ENCODE data around the gene SPSB1. TPM values are rescaled to one million over a fixed set of nuclear protein-coding genes. Genes with fewer than 3 reads are reported as not detected.
A peak's percentile ranks its signal among the peaks of the same experiment; 100 is the strongest.

The SPSB1 gene
- total RNA-seq, 1 donor from 2014 or later, result 22.0 TPM

DNA sequence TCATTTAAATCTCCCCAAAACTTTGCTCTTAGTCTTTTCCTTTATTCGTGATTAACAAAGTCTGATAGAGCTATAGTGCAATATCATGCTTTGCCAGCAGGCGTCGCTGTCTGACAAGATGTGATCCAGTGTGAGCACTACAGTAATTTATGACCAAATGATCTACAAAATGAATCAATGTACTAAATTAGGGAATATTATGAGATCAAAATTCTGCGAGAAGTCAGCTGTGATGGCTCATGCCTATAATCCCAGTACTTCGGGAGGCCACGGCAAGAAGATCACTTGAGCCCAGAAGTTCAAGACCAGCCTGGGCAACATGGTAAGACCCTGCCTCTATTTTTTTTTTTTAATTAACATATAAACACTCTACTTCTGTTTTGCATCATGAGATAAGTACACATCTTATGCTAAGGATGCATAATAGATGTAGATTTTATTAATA, 3.6 kb upstream of the SPSB1 start:
- no peaks in the 10 kb centered on the region for H3K27me3 Mint-ChIP-seq (ENCODE audit: low read depth)
- H3K36me3 Mint-ChIP-seq, result peaks cover 6% of the 10 kb centered on the region
- peaks cover 26% of the 10 kb centered on the region for H3K9me3 Mint-ChIP-seq
- peaks cover 6% of the 10 kb centered on the region for H3K4me1 Mint-ChIP-seq
- TF ChIP-seq, protein P1, sequence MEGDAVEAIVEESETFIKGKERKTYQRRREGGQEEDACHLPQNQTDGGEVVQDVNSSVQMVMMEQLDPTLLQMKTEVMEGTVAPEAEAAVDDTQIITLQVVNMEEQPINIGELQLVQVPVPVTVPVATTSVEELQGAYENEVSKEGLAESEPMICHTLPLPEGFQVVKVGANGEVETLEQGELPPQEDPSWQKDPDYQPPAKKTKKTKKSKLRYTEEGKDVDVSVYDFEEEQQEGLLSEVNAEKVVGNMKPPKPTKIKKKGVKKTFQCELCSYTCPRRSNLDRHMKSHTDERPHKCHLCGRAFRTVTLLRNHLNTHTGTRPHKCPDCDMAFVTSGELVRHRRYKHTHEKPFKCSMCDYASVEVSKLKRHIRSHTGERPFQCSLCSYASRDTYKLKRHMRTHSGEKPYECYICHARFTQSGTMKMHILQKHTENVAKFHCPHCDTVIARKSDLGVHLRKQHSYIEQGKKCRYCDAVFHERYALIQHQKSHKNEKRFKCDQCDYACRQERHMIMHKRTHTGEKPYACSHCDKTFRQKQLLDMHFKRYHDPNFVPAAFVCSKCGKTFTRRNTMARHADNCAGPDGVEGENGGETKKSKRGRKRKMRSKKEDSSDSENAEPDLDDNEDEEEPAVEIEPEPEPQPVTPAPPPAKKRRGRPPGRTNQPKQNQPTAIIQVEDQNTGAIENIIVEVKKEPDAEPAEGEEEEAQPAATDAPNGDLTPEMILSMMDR (IDR thresholded peaks at IDR 0.05; ENCODE audit: unreplicated experiment), result peak; percentile 96
- no peak overlapping the region for H3K4me3 Mint-ChIP-seq
- H3K27ac Mint-ChIP-seq, result no peak overlapping the region
- DNase-seq (ENCODE audit: low spot score in 2 of 2, unreplicated experiment in 2 of 2), result peak in 1 of 2 experiments; percentile 63

DNA sequence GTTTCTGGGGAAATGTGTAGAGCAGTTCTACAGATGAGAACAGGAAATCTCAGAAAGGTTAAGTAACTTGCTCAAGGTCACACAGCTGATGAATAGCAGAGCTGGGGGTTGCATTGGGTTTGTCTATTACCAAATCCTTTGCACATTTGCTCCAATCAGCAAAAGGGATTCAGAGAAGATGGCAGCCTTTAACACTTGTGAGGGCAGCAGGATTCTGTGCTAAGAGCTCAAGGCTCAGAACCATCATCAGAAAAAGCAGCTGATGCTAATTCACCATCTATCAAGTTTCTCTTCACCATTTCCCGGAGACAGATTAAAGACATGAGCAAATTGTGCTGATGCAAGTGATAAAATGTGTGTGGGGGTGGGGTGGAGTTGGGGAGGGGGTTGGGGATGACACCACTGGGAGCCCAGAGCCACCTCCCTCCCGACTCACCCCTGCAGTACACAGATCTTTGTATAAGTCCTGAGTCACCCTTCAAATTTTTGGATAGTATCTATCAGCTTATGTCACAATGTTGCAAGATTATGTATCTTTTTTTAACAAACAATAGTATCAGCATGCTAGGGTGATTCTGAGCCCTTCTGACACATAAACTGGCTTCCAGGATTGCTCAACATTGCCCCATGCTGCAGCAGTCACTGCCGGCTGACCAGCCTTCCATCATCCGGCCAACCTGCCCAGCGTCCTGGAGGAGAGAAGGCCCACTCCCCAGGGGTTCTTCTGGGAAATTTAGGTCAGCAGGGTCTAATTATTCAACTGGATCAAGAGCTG, 2.8 kb upstream of the SPSB1 start:
- TF ChIP-seq, protein P1 (IDR thresholded peaks at IDR 0.05; ENCODE audit: unreplicated experiment), result no peak

DNA sequence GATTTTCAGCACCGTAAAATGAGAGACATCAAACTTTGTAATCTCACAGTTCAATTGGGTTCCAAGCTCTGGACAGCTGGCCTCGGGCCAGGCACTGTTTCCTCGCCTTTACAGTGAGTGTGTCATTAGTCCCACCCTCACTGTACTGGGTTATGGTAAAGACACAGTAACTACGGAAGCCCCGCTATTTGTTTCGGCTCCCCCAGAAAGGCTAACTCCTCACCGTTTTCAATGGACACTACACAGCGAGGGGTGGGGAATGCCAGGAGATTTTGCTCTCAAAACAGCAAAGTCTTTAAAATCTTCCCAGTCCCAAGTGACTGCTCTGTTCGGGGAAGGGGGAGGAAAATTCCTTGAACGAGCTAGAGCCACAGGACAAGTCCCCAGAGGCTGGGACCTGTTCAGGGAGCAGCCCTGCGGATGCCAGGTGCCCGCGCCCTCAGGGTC, 757 bp upstream of the SPSB1 start:
- Mint-ChIP-seq H3K4me1 (peaks cover 6% of the 10 kb centered on the region), H3K27ac (peak overlapping the region; percentile 80), H3K36me3 (peaks cover 4% of the 10 kb centered on the region), H3K27me3 (ENCODE audit: low read depth) (no peaks in the 10 kb centered on the region), H3K9me3 (peaks cover 5% of the 10 kb centered on the region), H3K4me3 (peak overlapping the region; percentile 75)
- peak in 1 of 2 experiments; percentile 57 for DNase-seq (ENCODE audit: low spot score in 2 of 2, unreplicated experiment in 2 of 2)
- TF ChIP-seq, protein P1 (IDR thresholded peaks at IDR 0.05; ENCODE audit: unreplicated experiment), result no peak

More for the DNA sequence above, 2.8 kb upstream of the SPSB1 start:
- Mint-ChIP-seq H3K27ac (no peak overlapping the region), H3K27me3 (ENCODE audit: low read depth) (no peaks in the 10 kb centered on the region), H3K9me3 (peaks cover 20% of the 10 kb centered on the region), H3K4me3 (no peak overlapping the region), H3K36me3 (peaks cover 4% of the 10 kb centered on the region), H3K4me1 (peaks cover 6% of the 10 kb centered on the region)
- DNase-seq (ENCODE audit: low spot score in 2 of 2, unreplicated experiment in 2 of 2), result no peak

DNA sequence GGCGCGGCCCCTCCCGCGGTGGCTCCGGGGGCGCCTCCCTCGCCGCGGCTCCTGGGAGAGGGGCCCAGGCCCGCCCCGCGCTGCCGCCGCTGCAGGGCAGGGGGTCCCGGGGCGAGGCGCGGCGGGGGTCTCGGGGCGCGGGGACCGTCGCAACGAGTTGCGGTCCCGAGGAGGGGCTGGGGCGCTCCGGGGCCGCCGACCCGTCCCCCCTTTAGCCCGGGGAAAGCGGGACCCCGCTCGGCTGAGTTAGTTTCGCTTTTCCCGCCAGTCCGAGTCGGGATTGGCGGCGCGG, 493 bp downstream of the SPSB1 start:
- no peak overlapping the region for H3K27ac Mint-ChIP-seq
- peaks cover 5% of the 10 kb centered on the region for H3K9me3 Mint-ChIP-seq
- peaks cover 10% of the 10 kb centered on the region for H3K4me1 Mint-ChIP-seq
- H3K4me3 Mint-ChIP-seq, result no peak overlapping the region
- peaks cover 4% of the 10 kb centered on the region for H3K36me3 Mint-ChIP-seq
- TF ChIP-seq, protein P1 (IDR thresholded peaks at IDR 0.05; ENCODE audit: unreplicated experiment), result no peak
- DNase-seq (ENCODE audit: low spot score in 2 of 2, unreplicated experiment in 2 of 2), result peak in 1 of 2 experiments; percentile 56
- H3K27me3 Mint-ChIP-seq (ENCODE audit: low read depth), result no peaks in the 10 kb centered on the region

DNA sequence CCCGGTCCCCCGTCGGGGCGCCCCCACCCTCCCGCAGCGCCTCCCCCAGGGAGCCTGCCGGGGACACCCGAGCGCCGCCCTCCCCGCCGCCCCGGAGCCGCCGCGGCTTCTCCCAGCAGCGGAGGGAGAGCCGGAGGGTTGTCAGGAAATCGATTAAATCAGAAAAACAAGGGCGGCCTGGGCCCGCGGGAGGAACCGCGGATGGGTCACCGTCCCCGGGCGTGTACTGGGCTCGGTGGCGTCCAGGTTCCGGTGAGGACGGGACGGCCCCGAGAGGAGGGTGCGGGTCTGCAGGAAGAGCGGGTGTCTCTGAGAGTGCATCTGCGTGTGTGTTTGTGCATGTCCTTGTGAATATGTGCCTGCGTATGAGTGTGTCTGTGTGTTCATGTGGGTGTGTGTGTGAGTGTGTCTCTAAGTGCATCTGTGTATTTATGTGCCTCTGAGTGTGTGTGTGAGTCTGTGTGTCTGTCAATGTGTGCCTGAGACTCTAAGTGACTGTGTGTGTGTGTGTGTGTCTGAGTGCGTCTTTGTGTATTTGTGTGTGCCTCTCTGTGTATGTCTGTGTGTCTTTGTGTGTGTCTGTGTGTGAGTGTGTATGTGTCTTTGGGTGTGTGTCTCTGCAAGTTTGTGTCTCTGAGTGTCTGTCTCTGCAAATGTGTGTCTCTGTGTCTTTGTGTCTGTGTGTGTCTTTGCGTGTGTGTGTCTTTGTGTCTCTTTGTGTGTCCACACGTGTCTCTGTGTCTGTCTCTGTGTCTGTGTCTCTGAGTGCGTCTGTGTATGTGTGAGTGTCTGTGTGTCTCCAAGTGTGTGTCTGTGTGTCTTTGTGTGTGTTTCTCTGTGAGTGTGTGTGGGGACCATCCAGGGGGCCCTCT, 1.1 kb downstream of the SPSB1 start:
- Mint-ChIP-seq H3K4me1 (peaks cover 10% of the 10 kb centered on the region), H3K9me3 (peaks cover 4% of the 10 kb centered on the region), H3K4me3 (no peak overlapping the region), H3K27me3 (ENCODE audit: low read depth) (no peaks in the 10 kb centered on the region), H3K36me3 (peaks cover 3% of the 10 kb centered on the region), H3K27ac (no peak overlapping the region)
- DNase-seq (ENCODE audit: low spot score in 2 of 2, unreplicated experiment in 2 of 2), result no peak
- TF ChIP-seq, protein P1 (IDR thresholded peaks at IDR 0.05; ENCODE audit: unreplicated experiment), result no peak

Data from mesothelial cell of epicardium (in vitro differentiated cells).